H1 (cell line): ENCODE data around the gene TTC27. TPM values are rescaled to one million over a fixed set of nuclear protein-coding genes. Genes with fewer than 3 reads are reported as not detected.

ENCODE experiments used
- CTCF ChIA-PET: fragments of 300-600 bp; sonication (Branson Sonifier 250); formaldehyde crosslinking; loops from one replicate; lab custom pipeline; 2021; ENCODE audit not compliant: partially characterized antibody; lab: Charles Lee
- POLR2A ChIA-PET: fragments of 300-600 bp; sonication (Branson Sonifier 250); formaldehyde crosslinking; loops from one replicate; lab custom pipeline; 2021; ENCODE audit warnings: inconsistent platforms; ENCODE audit not compliant: partially characterized antibody; lab: Charles Lee
- DNase-seq, 2 experiments: peaks; one replicate each; pipeline versions ENCODE4 v3.0.0 to v3.0.0-alpha.2; 2010 to 2022; ENCODE audit warnings: low spot score in 2 of 2, low read depth in 1 of 2, mixed read lengths in 1 of 2
- FAIRE-seq: peaks from 2 replicates; lab custom pipeline; 2011; peaks lifted over from hg19 to GRCh38; lab: Jason Lieb, UNC
- H2AFZ ChIP-seq: 2 replicates; pipeline ENCODE4 v1.8.1; 2012; ENCODE audit warnings: low read length, inconsistent platforms
- H2AK5ac ChIP-seq: 2 replicates; pipeline ENCODE4 v1.6.1; 2013; ENCODE audit warnings: low read depth, low read length
- H2BK120ac ChIP-seq: replicated peaks from 2 replicates; pipeline ENCODE3; 2013; ENCODE audit warnings: low read depth, low read length, inconsistent platforms
- H2BK12ac ChIP-seq: 2 replicates; pipeline ENCODE4 v1.6.1; 2013; ENCODE audit warnings: low read depth, low read length
- H2BK15ac ChIP-seq: 2 replicates; pipeline ENCODE4 v1.6.1; 2013; ENCODE audit warnings: low read length
- H2BK20ac ChIP-seq: 2 replicates; pipeline ENCODE4 v1.6.1; 2013; ENCODE audit warnings: low read length
- H2BK5ac ChIP-seq: 2 replicates; pipeline ENCODE4 v1.6.1; 2013; ENCODE audit warnings: low read depth, low read length
- H3K14ac ChIP-seq: 2 replicates; pipeline ENCODE4 v1.6.1; 2013; ENCODE audit warnings: inconsistent platforms; ENCODE audit not compliant: insufficient read length
- H3K18ac ChIP-seq: 2 replicates; pipeline ENCODE4 v1.6.1; 2013; ENCODE audit warnings: low read length; ENCODE audit errors: extremely low read depth
- H3K23ac ChIP-seq: 2 replicates; pipeline ENCODE4 v1.6.1; 2013; ENCODE audit warnings: inconsistent platforms; ENCODE audit not compliant: insufficient read length
- H3K23me2 ChIP-seq: 2 replicates; pipeline ENCODE4 v1.6.1; 2013; ENCODE audit warnings: low read depth, low read length
- H3K27ac ChIP-seq: 2 replicates; pipeline ENCODE4 v1.6.1; 2011; ENCODE audit warnings: low read depth, low read length, inconsistent platforms
- H3K27me3 ChIP-seq, 4 experiments: replicated peaks in 1 of 4; 1 replicate in 1 of 4; 2 replicates in 3 of 4; pipeline versions ENCODE4 v1.6.1 to v1.8.1; 2011 to 2013; ENCODE audit warnings: low read length in 3 of 4, mild to moderate bottlenecking in 3 of 4, inconsistent platforms in 2 of 4, mixed read lengths in 2 of 4, moderate library complexity in 1 of 4; ENCODE audit not compliant: control insufficient read depth in 3 of 4, insufficient read depth in 3 of 4; ENCODE audit errors: extremely low read depth in 1 of 4
- H3K36me3 ChIP-seq, 4 experiments: 2 replicates each; pipeline versions ENCODE4 v1.6.1 to v1.8.1; 2011 to 2013; ENCODE audit warnings: mild to moderate bottlenecking in 4 of 4, low read length in 3 of 4, moderate library complexity in 2 of 4, control low read depth in 1 of 4, inconsistent platforms in 1 of 4; ENCODE audit not compliant: insufficient read depth in 4 of 4, control insufficient read depth in 2 of 4
- H3K4ac ChIP-seq: replicated peaks from 2 replicates; pipeline ENCODE3; 2013; ENCODE audit warnings: low read length, low read depth, mixed read lengths, inconsistent platforms; ENCODE audit not compliant: insufficient read length
- H3K4me1 ChIP-seq, 4 experiments: replicated peaks in 1 of 4; 1 replicate in 1 of 4; 2 replicates in 3 of 4; pipeline versions ENCODE4 v1.6.1 to v1.8.1; 2011 to 2013; ENCODE audit warnings: low read length in 3 of 4, inconsistent platforms in 2 of 4, mixed read lengths in 1 of 4; ENCODE audit not compliant: insufficient read depth in 4 of 4, control insufficient read depth in 3 of 4
- H3K4me2 ChIP-seq, 2 experiments: 2 replicates each; pipeline versions ENCODE4 v1.6.1 to v1.8.1; 2011 to 2013; ENCODE audit warnings: low read depth in 2 of 2, low read length in 2 of 2, control low read depth in 1 of 2, inconsistent platforms in 1 of 2, mild to moderate bottlenecking in 1 of 2; ENCODE audit not compliant: insufficient read depth in 1 of 2
- H3K4me3 ChIP-seq, 4 experiments: fragments of 200-600, 300-600 bp in 1 of 4; sonication (generic), shearing (Covaris generic), sonication (Bioruptor Twin) in 1 of 4; 2 replicates each; pipeline versions ENCODE4 v1.5.1 to v1.8.1; 2011 to 2016; ENCODE audit warnings: low read length in 4 of 4, low read depth in 3 of 4, control low read depth in 2 of 4, inconsistent platforms in 2 of 4, mild to moderate bottlenecking in 2 of 4, mixed read lengths in 1 of 4, moderate library complexity in 1 of 4; ENCODE audit not compliant: insufficient read depth in 2 of 4; ENCODE audit errors: extremely low read depth in 1 of 4
- H3K56ac ChIP-seq: replicated peaks from 2 replicates; pipeline ENCODE3; 2013; ENCODE audit warnings: low read depth, mild to moderate bottlenecking, mixed read lengths, low read length, inconsistent platforms; ENCODE audit not compliant: insufficient read length
- H3K79me1 ChIP-seq: 2 replicates; pipeline ENCODE4 v1.6.1; 2013; ENCODE audit warnings: low read depth, low read length, control low read depth
- H3K79me2 ChIP-seq, 2 experiments: 2 replicates each; pipeline versions ENCODE4 v1.6.1 to v1.8.1; 2012 to 2013; ENCODE audit warnings: low read length in 2 of 2, mild to moderate bottlenecking in 2 of 2, inconsistent platforms in 1 of 2; ENCODE audit not compliant: insufficient read depth in 2 of 2, control insufficient read depth in 1 of 2
- H3K9ac ChIP-seq, 4 experiments: replicated peaks in 1 of 4; 1 replicate in 1 of 4; 2 replicates in 3 of 4; pipeline versions ENCODE4 v1.6.1 to v1.8.1; 2011 to 2013; ENCODE audit warnings: low read depth in 3 of 4, low read length in 3 of 4, control low read depth in 2 of 4, mild to moderate bottlenecking in 2 of 4, moderate library complexity in 2 of 4, inconsistent platforms in 1 of 4; ENCODE audit errors: extremely low read depth in 1 of 4
- H3K9me3 ChIP-seq, 2 experiments: 2 replicates each; pipeline versions ENCODE4 v1.6.1 to v1.8.1; 2012 to 2013; ENCODE audit warnings: mild to moderate bottlenecking in 2 of 2, moderate library complexity in 2 of 2, control low read depth in 1 of 2, inconsistent platforms in 1 of 2, low read depth in 1 of 2, low read length in 1 of 2, mixed read lengths in 1 of 2; ENCODE audit not compliant: insufficient read depth in 2 of 2
- H4K20me1 ChIP-seq, 2 experiments: replicated peaks in 1 of 2; 2 replicates each; pipeline versions ENCODE3 to v1.8.1; 2011 to 2013; ENCODE audit warnings: inconsistent platforms in 2 of 2, low read length in 2 of 2, mild to moderate bottlenecking in 1 of 2; ENCODE audit not compliant: insufficient read depth in 2 of 2, control insufficient read depth in 1 of 2
- H4K5ac ChIP-seq: 2 replicates; pipeline ENCODE4 v1.6.1; 2013; ENCODE audit warnings: low read length, low read depth, mixed read lengths, inconsistent platforms; ENCODE audit not compliant: insufficient read length
- H4K8ac ChIP-seq: 2 replicates; pipeline ENCODE4 v1.8.0; 2013; ENCODE audit warnings: mild to moderate bottlenecking, moderate library complexity, low read length, inconsistent platforms; ENCODE audit not compliant: insufficient read depth; ENCODE audit errors: extremely low read depth
- H4K91ac ChIP-seq: replicated peaks from 2 replicates; pipeline ENCODE3; 2013; ENCODE audit warnings: low read length, mixed read lengths, inconsistent platforms; ENCODE audit not compliant: insufficient read length
- BCL11A ChIP-seq, 2 experiments: IDR thresholded peaks; one replicate each; pipeline ENCODE4 v1.6.1; 2011; ENCODE audit warnings: low read depth in 2 of 2, low read length in 2 of 2, mild to moderate bottlenecking in 2 of 2
- BRCA1 ChIP-seq: IDR thresholded peaks from 2 replicates; pipeline ENCODE4 v1.6.1; 2012; ENCODE audit warnings: low read depth, low read length, improper control_type of control experiment
- CBX8 ChIP-seq: fragments of 300-800, 300-1000 bp; sonication (generic); IDR thresholded peaks from 2 replicates; pipeline ENCODE4 v1.7.1; 2016; ENCODE audit warnings: low read depth, low read length, borderline replicate concordance
- CHD1 ChIP-seq: IDR thresholded peaks from 2 replicates; pipeline ENCODE4 v1.6.1; 2012; ENCODE audit warnings: low read depth, low read length, improper control_type of control experiment
- CHD2 ChIP-seq: IDR thresholded peaks from 2 replicates; pipeline ENCODE4 v1.6.1; 2012; ENCODE audit warnings: low read length, improper control_type of control experiment
- CTBP2 ChIP-seq: IDR thresholded peaks from 2 replicates; pipeline ENCODE4 v1.7.0; 2011; ENCODE audit warnings: borderline replicate concordance, mild to moderate bottlenecking, moderate library complexity, mixed read lengths, low read length; ENCODE audit not compliant: insufficient read depth, insufficient read length
- EGR1 ChIP-seq: IDR thresholded peaks from 2 replicates; pipeline ENCODE4 v1.6.1; 2011; ENCODE audit warnings: low read depth, low read length, borderline replicate concordance
- NRF1 ChIP-seq: IDR thresholded peaks from 2 replicates; pipeline ENCODE4 v1.6.1; 2011; ENCODE audit warnings: mild to moderate bottlenecking, low read depth, low read length, improper control_type of control experiment
- POLR2A ChIP-seq, 2 experiments: IDR thresholded peaks; 1 replicate in 1 of 2; 2 replicates in 1 of 2; pipeline ENCODE4 v1.6.1; 2011; ENCODE audit warnings: low read depth in 2 of 2, low read length in 2 of 2, mild to moderate bottlenecking in 2 of 2; ENCODE audit errors: control extremely low read depth in 1 of 2
- RAD21 ChIP-seq, 2 experiments: IDR thresholded peaks in 1 of 2; conservative IDR thresholded peaks in 1 of 2; 2 replicates each; pipeline ENCODE4 v1.6.1; 2011; ENCODE audit warnings: low read depth in 2 of 2, low read length in 2 of 2, improper control_type of control experiment in 1 of 2, inconsistent platforms in 1 of 2, mild to moderate bottlenecking in 1 of 2, moderate library complexity in 1 of 2
- RBBP5 ChIP-seq: IDR thresholded peaks from 2 replicates; pipeline ENCODE4 v1.7.1; 2012; ENCODE audit warnings: low read depth, mild to moderate bottlenecking, inconsistent platforms, low read length, moderate library complexity, borderline replicate concordance
- RFX5 ChIP-seq: IDR thresholded peaks from 2 replicates; pipeline ENCODE4 v1.6.1; 2011; ENCODE audit warnings: low read depth, low read length, improper control_type of control experiment, borderline replicate concordance
- SP2 ChIP-seq: IDR thresholded peaks from 2 replicates; pipeline ENCODE4 v1.6.1; 2012; ENCODE audit warnings: mild to moderate bottlenecking, low read length, inconsistent platforms
- SP4 ChIP-seq: IDR thresholded peaks from 2 replicates; pipeline ENCODE4 v1.6.1; 2012; ENCODE audit warnings: low read length, inconsistent platforms
- SRF ChIP-seq: IDR thresholded peaks from 2 replicates; pipeline ENCODE4 v1.6.1; 2011; ENCODE audit warnings: mild to moderate bottlenecking, low read depth, low read length, moderate library complexity
- TAF1 ChIP-seq: IDR thresholded peaks from 2 replicates; pipeline ENCODE4 v1.6.1; 2011; ENCODE audit warnings: mild to moderate bottlenecking, low read depth, low read length
- WGBS, 2 experiments: shearing (Covaris generic) in 1 of 2; methylation state at CpG; one replicate each; pipeline versions ENCODE4 v1.1.6 to v1.1.7; 2013 to 2015; ENCODE audit warnings: low lambda C conversion rate in 2 of 2, mixed read lengths in 2 of 2, inconsistent platforms in 1 of 2, low coverage in 1 of 2, missing lambda C conversion rate in 1 of 2; ENCODE audit not compliant: insufficient replicate concordance in 2 of 2, insufficient coverage in 1 of 2, insufficient read length in 1 of 2; ENCODE audit errors: extremely low coverage in 1 of 2, missing lambda C conversion rate in 1 of 2; 5-methylcytosine and 5-hydroxymethylcytosine counted together
- polyA plus RNA-seq, 7 experiments: library from polyadenylated mRNA; depleted of rRNA in 3 of 7; stranded (reverse) in 5 of 7; unstranded in 2 of 7; fragments of >200 nt in 5 of 7; fragments of 200-250 nt in 2 of 7; gene quantifications; 1 replicate in 5 of 7; 2 replicates in 1 of 7; 4 replicates in 1 of 7; pipeline versions ENCODE4 v1.2.1 to v1.2.3, GENCODE V29; 2011 to 2013; ENCODE audit warnings: missing spikeins in 2 of 7, mixed read lengths in 2 of 7
- total RNA-seq: library from RNA; stranded (reverse); fragmentation: NEBNext Ultra II Directional; extraction: Animal tissue kit (Norgen Biotek cat#: 25700); gene quantifications from 2 replicates; pipeline ENCODE4 v1.2.1, GENCODE V29; 2021

TTC27 gene
- total and polyA plus RNA-seq, 2 of the 8 experiments (the other 6 are each of a cell fraction or from before 2014, with no cell fraction given): 13.8 to 29.1 TPM

DNA sequence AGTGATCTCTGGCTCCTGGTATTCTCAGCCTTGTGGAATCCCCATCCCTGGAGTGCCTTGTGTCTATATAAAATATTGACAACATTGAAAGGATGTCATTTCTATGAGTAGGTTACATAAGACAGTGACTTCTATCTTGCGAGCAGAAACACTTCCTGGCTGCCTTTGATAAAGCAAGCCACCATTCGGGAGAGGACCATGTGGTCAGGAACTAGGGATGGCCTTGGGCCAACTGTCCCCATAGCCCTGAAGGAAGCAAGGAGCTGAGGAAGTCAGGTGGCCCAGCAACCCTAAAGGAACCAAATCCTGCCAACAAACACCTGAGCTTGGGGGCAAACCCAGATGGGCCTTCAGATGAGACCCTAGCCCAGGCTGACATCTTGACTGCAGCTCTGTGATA, 205.9 kb downstream of the TTC27 start:
- Histone ChIP-seq H3K79me2 (no peaks in the 10 kb centered on the region; a peak in 1 of 4 replicates), H3K56ac (no peak overlapping the region), H3K4me2 (no peak overlapping the region), H3K18ac (no peak overlapping the region), H3K27me3 (no peaks in the 10 kb centered on the region), H3K14ac (no peak overlapping the region), H4K91ac (no peak overlapping the region), H2BK20ac (no peak overlapping the region), H3K4me1 (peaks cover 0 to 2% (median 0%) of the 10 kb centered on the region in 4 experiments; a peak in 1 of 7 replicates), H4K5ac (no peak overlapping the region), H4K20me1 (no peaks in the 10 kb centered on the region), H3K23ac (no peak overlapping the region), H2BK15ac (no peak overlapping the region), H3K27ac (no peak overlapping the region), H2BK5ac (no peak overlapping the region), H2AK5ac (no peak overlapping the region), H4K8ac (no peak overlapping the region), H2AFZ (no peak overlapping the region), H3K36me3 (no peaks in the 10 kb centered on the region), H3K79me1 (no peaks in the 10 kb centered on the region), H3K4ac (no peak overlapping the region), H3K23me2 (no peaks in the 10 kb centered on the region), H2BK12ac (0 out of 2 replicates have a peak overlapping the region, but pooled peaks have one; percentile 17), H3K9me3 (no peaks in the 10 kb centered on the region), H2BK120ac (no peak overlapping the region), H3K9ac (no peak overlapping the region), H3K4me3 (no peak overlapping the region)
- TF ChIP-seq TAF1 (no peak), RAD21 (IDR thresholded peaks at IDR 0.05 in 1 of 2, conservative IDR thresholded peaks at IDR 0.05 in 1 of 2; ENCODE audit: low read depth in 2 of 2, low read length in 2 of 2) (no peak), CTBP2 (no peak), NRF1 (no peak), RFX5 (no peak), POLR2A (IDR thresholded peaks at IDR 0.05; ENCODE audit: control extremely low read depth in 1 of 2, low read depth in 2 of 2, low read length in 2 of 2) (no peak), SP4 (no peak), CBX8 (no peak), RBBP5 (no peak), SP2 (no peak), SRF (no peak), CHD1 (no peak), BRCA1 (no peak), BCL11A (IDR thresholded peaks at IDR 0.05; ENCODE audit: low read depth in 2 of 2, low read length in 2 of 2) (no peak), CHD2 (no peak), EGR1 (no peak)
- FAIRE-seq: no peak
- CTCF ChIA-PET: interaction anchor here (1.1 to 1.2 kb wide), 2 partner anchors 19 to 23 kb away, joined by 3 to 4 read pairs; no protein-coding TSS in a partner anchor
- WGBS, 2 experiments: 86% methylated on average over 2 of the region's 2 CpGs; no CpG with 5 or more reads in 1 of the 2 experiments
- DNase-seq: no peak
- POLR2A ChIA-PET: no interaction called here
